ENCODE measurements around the gene PCTP.

Gene PCTP

DNA sequence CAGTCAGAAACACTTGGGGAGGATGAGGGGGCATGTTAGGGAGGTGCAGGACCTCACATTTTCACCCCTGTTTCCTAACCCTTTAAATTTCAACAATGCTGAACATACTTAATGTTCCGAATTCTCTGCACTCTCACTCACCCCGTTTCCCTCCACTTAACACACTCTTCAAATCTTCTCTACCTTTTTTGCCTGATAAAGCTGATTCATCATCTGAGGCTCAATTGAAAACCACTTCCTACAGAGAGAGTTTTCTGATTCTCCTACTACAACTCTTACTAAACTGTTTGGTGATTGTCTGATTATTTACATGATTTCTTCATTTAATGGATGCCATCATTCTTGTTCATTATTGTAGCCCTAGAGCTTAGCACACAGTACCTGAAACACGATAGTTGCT lies 42.4 kb downstream of the PCTP start:
- Histone ChIP-seq H3K4me1 (ENCODE audit: control insufficient read depth, insufficient read depth, low read length, unreplicated experiment) (no peaks in the 10 kb centered on the region), H3K4me3 (ENCODE audit: low read depth, low read length) (no peak overlapping the region), H3K27ac (ENCODE audit: low read depth, low read length) (no peak overlapping the region), H2AFZ (ENCODE audit: low read length, unreplicated experiment) (no peak overlapping the region), H3K79me2 (ENCODE audit: control insufficient read depth, insufficient read depth, low read length, unreplicated experiment) (no peaks in the 10 kb centered on the region), H3K27me3 (ENCODE audit: insufficient read depth, low read length) (peaks cover 24% of the 10 kb centered on the region), H3K36me3 (ENCODE audit: insufficient read depth, low read length) (no peaks in the 10 kb centered on the region)

DNA sequence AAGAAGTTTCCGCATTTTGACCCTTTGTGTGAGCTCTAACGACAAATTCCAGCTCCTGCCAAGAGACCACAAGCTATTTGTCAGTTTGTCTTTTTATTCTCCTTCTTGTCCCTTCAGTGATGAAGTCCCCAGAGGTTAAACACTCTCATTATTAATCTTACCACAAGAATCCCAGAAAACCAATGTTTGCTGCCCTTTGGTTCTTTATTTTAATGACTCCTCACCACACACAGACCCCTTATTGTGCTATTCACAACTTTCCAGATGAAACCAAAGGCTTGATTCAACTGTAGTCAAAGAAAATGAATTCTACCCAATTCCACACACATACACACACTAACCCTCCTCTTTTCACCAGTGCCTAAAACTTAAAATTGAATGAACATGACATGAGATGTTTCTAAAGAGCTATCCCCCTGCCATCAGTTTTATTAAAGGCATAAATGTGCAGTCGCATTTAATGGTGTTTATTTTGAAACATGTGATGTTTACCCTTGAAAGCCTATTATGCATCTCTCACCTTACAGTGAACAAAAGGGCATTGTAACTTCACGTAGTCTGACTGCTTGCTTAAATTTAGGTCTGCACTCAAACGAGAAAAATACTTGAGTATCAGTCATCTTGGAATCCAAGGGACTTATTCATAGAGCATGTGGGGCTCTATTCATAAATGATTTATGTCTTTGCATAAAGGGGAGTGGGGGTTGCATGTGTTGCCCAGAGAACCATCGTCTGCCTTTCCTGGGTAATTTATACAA lies 44.1 kb downstream of the PCTP start:
- peaks cover 24% of the 10 kb centered on the region for H3K27me3 ChIP-seq (ENCODE audit: insufficient read depth, low read length)
- no peak overlapping the region for H2AFZ ChIP-seq (ENCODE audit: low read length, unreplicated experiment)
- H3K27ac ChIP-seq (ENCODE audit: low read depth, low read length), result no peak overlapping the region
- H3K79me2 ChIP-seq (ENCODE audit: control insufficient read depth, insufficient read depth, low read length, unreplicated experiment), result no peaks in the 10 kb centered on the region
- no peaks in the 10 kb centered on the region for H3K4me1 ChIP-seq (ENCODE audit: control insufficient read depth, insufficient read depth, low read length, unreplicated experiment)
- H3K4me3 ChIP-seq (ENCODE audit: low read depth, low read length), result no peak overlapping the region
- H3K36me3 ChIP-seq (ENCODE audit: insufficient read depth, low read length), result no peaks in the 10 kb centered on the region

DNA sequence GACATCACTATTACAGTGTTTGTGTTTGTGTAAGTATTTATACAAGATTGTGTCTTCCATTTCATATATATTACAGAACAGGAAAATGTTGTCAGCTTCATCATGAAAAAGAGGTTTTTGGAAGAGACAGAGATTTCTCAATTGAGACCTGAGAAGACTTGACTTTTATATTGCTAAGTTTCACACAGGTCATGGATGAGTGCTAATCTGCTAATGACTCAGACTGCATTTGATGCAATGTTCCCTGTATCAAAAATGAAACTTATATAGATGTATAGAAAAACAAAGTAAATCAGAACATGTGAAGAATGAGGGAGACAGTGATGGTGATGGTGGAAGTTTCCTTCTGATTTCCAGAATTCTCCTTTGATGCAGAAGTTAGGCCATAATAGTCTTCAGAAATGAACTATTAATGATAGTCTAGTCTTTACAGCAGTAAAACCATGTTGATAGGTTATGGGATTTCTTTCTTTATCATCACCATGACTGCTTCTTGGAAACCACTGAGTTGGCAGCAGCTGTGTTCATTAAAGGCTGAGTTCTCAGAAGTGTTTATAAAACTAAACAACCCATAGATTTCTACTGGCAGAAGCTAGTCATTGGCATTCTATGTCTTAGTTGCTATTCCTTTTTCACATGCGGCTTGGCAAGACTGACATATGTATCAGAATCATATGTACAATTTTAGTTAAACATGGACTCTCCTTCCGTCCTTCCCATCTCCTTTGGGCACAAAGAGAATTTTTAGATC lies 56.1 kb downstream of the PCTP start:
- Histone ChIP-seq H3K4me1 (ENCODE audit: control insufficient read depth, insufficient read depth, low read length, unreplicated experiment) (no peaks in the 10 kb centered on the region), H3K27me3 (ENCODE audit: insufficient read depth, low read length) (no peaks in the 10 kb centered on the region), H3K36me3 (ENCODE audit: insufficient read depth, low read length) (no peaks in the 10 kb centered on the region), H3K27ac (ENCODE audit: low read depth, low read length) (no peak overlapping the region), H3K4me3 (ENCODE audit: low read depth, low read length) (no peak overlapping the region), H2AFZ (ENCODE audit: low read length, unreplicated experiment) (no peak overlapping the region), H3K79me2 (ENCODE audit: control insufficient read depth, insufficient read depth, low read length, unreplicated experiment) (no peaks in the 10 kb centered on the region)

DNA sequence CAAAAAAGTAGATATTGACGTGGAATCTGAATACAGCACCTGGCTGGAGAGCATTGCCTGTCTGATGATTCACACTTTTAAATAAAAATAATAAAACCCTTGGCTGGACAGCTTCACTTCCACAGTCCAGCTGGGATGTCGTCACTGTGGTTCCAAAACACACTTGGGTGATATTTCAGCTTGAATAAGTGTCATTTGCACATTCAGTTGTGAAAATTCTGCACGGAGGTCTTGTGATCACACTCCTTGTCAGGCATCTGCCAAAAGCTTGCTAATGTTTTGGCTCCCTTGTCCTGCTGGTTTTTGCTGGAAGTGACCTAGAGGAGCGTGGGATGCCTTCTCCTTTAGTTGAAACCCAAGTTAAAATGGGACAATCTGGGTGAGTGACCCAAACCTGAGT lies 60.7 kb downstream of the PCTP start:
- H3K4me1 ChIP-seq (ENCODE audit: control insufficient read depth, insufficient read depth, low read length, unreplicated experiment), result no peaks in the 10 kb centered on the region
- H3K79me2 ChIP-seq (ENCODE audit: control insufficient read depth, insufficient read depth, low read length, unreplicated experiment), result no peaks in the 10 kb centered on the region
- H3K4me3 ChIP-seq (ENCODE audit: low read depth, low read length), result no peak overlapping the region
- peaks cover 6% of the 10 kb centered on the region for H3K27me3 ChIP-seq (ENCODE audit: insufficient read depth, low read length)
- no peak overlapping the region for H3K27ac ChIP-seq (ENCODE audit: low read depth, low read length)
- H2AFZ ChIP-seq (ENCODE audit: low read length, unreplicated experiment), result no peak overlapping the region
- no peaks in the 10 kb centered on the region for H3K36me3 ChIP-seq (ENCODE audit: insufficient read depth, low read length)

DNA sequence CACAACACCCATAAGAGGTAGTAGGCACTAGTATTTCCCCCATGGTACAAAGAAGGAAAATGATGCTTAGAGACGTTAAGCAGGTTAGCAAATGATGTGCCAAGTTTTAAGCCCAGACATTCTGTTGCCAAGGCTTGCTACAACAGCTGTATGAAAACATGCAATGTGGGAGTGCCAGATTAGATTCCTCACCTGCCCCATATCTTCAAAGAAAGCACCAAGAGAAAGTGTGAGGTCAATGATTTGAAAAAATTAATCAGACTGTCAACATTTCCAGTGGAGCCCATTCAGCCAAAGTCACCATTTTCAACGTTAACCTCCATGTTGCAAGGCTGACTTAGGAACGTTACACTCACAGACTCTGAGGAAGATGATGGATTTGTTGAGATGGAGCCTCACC lies 61.5 kb downstream of the PCTP start:
- H3K4me3 ChIP-seq (ENCODE audit: low read depth, low read length), result no peak overlapping the region
- H3K36me3 ChIP-seq (ENCODE audit: insufficient read depth, low read length), result no peaks in the 10 kb centered on the region
- H3K27ac ChIP-seq (ENCODE audit: low read depth, low read length), result no peak overlapping the region
- peaks cover 10% of the 10 kb centered on the region for H3K27me3 ChIP-seq (ENCODE audit: insufficient read depth, low read length)
- no peaks in the 10 kb centered on the region for H3K4me1 ChIP-seq (ENCODE audit: control insufficient read depth, insufficient read depth, low read length, unreplicated experiment)
- no peak overlapping the region for H2AFZ ChIP-seq (ENCODE audit: low read length, unreplicated experiment)
- no peaks in the 10 kb centered on the region for H3K79me2 ChIP-seq (ENCODE audit: control insufficient read depth, insufficient read depth, low read length, unreplicated experiment)

DNA sequence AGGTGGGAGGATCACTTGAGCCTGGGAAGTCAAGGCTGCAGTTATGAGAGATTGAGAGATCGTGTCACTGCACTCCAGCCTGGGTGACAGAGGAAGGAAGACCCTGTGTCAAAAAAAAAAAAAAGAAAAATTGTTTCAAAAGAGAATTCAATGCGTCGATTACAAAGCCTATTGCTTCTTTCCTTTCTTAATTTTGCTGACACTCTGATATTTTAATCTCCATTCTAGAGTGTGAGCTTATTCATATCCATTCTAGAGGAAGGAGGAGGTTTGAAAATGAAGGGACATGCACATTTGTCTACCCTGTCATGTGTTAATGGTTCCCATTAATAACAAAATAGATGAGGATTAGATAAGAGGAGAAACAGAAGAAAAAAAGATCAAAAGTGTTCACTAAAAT lies 63.1 kb downstream of the PCTP start:
- no peaks in the 10 kb centered on the region for H3K4me1 ChIP-seq (ENCODE audit: control insufficient read depth, insufficient read depth, low read length, unreplicated experiment)

DNA sequence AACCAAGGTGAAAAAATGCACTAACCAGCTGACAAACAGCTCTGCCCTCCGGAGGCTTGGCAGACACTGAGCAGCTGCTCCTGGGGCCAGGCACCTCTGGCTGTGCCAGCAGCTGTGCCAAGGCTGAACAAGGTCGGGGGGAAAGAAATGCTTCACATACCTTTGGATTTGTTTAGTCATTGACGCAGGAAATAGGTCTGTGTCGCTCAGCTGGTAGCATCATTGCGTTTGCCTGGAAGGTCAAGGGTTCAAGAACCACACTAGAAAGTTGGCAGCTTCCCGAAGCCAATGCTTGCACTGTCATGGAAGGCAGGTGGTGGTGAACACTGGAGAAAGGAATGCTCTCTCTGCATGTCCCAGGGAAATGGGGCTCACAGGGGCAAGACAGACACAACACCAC lies 63.5 kb downstream of the PCTP start:
- H3K79me2 ChIP-seq (ENCODE audit: control insufficient read depth, insufficient read depth, low read length, unreplicated experiment), result no peaks in the 10 kb centered on the region
- H3K36me3 ChIP-seq (ENCODE audit: insufficient read depth, low read length), result no peaks in the 10 kb centered on the region
- no peak overlapping the region for H2AFZ ChIP-seq (ENCODE audit: low read length, unreplicated experiment)
- no peak overlapping the region for H3K4me3 ChIP-seq (ENCODE audit: low read depth, low read length)
- H3K4me1 ChIP-seq (ENCODE audit: control insufficient read depth, insufficient read depth, low read length, unreplicated experiment), result no peaks in the 10 kb centered on the region
- H3K27me3 ChIP-seq (ENCODE audit: insufficient read depth, low read length), result peaks cover 16% of the 10 kb centered on the region
- no peak overlapping the region for H3K27ac ChIP-seq (ENCODE audit: low read depth, low read length)

More for the DNA sequence above, 63.1 kb downstream of the PCTP start:
- H3K36me3 ChIP-seq (ENCODE audit: insufficient read depth, low read length), result no peaks in the 10 kb centered on the region
- H3K4me3 ChIP-seq (ENCODE audit: low read depth, low read length), result no peak overlapping the region
- H2AFZ ChIP-seq (ENCODE audit: low read length, unreplicated experiment), result no peak overlapping the region
- H3K79me2 ChIP-seq (ENCODE audit: control insufficient read depth, insufficient read depth, low read length, unreplicated experiment), result no peaks in the 10 kb centered on the region
- no peak overlapping the region for H3K27ac ChIP-seq (ENCODE audit: low read depth, low read length)
- peaks cover 16% of the 10 kb centered on the region for H3K27me3 ChIP-seq (ENCODE audit: insufficient read depth, low read length)

DNA sequence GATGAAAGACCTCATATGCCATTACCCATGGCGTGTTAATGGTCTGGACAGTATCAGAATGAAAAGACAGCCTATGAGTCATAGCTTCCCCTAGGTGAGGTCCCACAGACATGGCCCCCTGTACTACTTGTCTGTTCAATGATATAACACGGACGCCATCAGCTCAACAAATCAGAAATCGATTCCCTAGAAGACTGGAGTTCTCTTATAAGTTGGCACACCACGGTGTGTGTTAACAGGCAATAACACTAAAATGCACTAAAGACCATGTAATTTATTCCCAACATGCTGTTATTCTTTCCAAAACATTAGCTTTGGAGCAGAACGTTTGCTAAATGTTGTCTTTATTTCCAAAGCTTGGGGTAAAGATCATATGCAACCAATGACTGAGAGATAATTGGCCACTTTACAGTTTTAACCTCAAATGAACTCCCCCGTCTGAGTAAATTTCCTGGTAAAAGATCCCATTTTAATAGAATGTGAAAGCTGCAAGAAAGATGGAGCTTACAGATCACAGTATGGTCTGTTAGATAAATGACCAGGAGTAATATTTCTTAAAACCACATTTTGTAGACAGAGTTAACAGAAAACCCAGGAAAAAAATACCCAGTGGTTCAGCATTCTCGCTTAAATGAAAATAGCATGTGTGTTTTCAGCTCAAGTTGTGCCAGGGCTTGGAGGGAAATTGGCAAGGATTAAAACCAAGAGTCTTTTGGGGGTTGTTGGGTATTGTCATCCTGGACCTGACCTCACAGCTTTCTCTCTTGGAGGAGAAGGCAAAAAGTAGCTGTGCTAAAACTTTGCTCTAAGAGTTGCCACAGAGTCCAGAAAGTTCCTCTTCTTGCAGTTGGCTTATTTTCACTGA lies 65.9 kb downstream of the PCTP start:
- Histone ChIP-seq H3K27me3 (ENCODE audit: insufficient read depth, low read length) (peaks cover 16% of the 10 kb centered on the region), H2AFZ (ENCODE audit: low read length, unreplicated experiment) (no peak overlapping the region), H3K36me3 (ENCODE audit: insufficient read depth, low read length) (no peaks in the 10 kb centered on the region), H3K4me1 (ENCODE audit: control insufficient read depth, insufficient read depth, low read length, unreplicated experiment) (no peaks in the 10 kb centered on the region), H3K4me3 (ENCODE audit: low read depth, low read length) (no peak overlapping the region), H3K79me2 (ENCODE audit: control insufficient read depth, insufficient read depth, low read length, unreplicated experiment) (no peaks in the 10 kb centered on the region), H3K27ac (ENCODE audit: low read depth, low read length) (no peak overlapping the region)

DNA sequence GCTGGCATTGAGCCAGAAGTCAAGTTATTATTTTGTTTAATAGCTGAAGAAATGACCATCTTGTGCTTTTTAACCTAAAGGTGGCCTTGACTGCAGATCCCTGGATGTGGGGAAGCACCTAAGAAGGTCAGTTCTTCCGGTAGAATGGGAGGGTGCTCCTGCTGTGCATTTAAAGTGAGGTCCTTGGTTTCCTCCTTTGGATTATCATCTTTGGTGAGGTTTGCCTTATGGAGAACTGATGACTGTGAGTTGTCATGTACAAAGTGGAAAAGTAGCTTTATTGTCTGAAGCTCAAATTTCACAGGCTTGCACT lies 66.5 kb downstream of the PCTP start:
- Histone ChIP-seq H3K4me3 (ENCODE audit: low read depth, low read length) (no peak overlapping the region), H3K27me3 (ENCODE audit: insufficient read depth, low read length) (peaks cover 16% of the 10 kb centered on the region), H3K4me1 (ENCODE audit: control insufficient read depth, insufficient read depth, low read length, unreplicated experiment) (no peaks in the 10 kb centered on the region), H3K36me3 (ENCODE audit: insufficient read depth, low read length) (no peaks in the 10 kb centered on the region), H3K27ac (ENCODE audit: low read depth, low read length) (no peak overlapping the region), H2AFZ (ENCODE audit: low read length, unreplicated experiment) (no peak overlapping the region), H3K79me2 (ENCODE audit: control insufficient read depth, insufficient read depth, low read length, unreplicated experiment) (no peaks in the 10 kb centered on the region)

DNA sequence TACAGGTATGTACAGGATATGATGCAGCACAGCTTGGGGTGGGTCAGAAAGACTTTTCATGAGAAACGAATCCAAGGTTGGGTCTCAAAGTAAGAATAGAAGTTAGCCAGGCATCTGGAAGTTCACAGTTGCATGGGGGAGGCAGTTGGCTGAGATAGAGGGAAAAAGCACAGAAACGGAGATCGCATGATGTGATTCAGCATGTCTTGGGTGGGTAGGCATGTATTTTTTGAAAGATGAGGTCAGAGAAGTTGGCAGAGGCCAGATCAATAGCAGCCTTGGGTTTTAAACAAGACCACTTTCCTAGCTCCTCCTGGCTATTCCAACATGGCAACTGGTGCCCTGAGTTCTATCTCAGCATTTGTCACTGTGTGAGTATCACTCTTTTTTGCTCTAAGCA lies 67.2 kb downstream of the PCTP start:
- Histone ChIP-seq H3K27me3 (ENCODE audit: insufficient read depth, low read length) (peaks cover 16% of the 10 kb centered on the region), H3K4me3 (ENCODE audit: low read depth, low read length) (no peak overlapping the region), H3K27ac (ENCODE audit: low read depth, low read length) (no peak overlapping the region), H3K4me1 (ENCODE audit: control insufficient read depth, insufficient read depth, low read length, unreplicated experiment) (no peaks in the 10 kb centered on the region), H3K36me3 (ENCODE audit: insufficient read depth, low read length) (no peaks in the 10 kb centered on the region), H2AFZ (ENCODE audit: low read length, unreplicated experiment) (no peak overlapping the region), H3K79me2 (ENCODE audit: control insufficient read depth, insufficient read depth, low read length, unreplicated experiment) (no peaks in the 10 kb centered on the region)

Data from ACC112 (cell line).